ENCODE results near the gene NDE1.

DNA sequence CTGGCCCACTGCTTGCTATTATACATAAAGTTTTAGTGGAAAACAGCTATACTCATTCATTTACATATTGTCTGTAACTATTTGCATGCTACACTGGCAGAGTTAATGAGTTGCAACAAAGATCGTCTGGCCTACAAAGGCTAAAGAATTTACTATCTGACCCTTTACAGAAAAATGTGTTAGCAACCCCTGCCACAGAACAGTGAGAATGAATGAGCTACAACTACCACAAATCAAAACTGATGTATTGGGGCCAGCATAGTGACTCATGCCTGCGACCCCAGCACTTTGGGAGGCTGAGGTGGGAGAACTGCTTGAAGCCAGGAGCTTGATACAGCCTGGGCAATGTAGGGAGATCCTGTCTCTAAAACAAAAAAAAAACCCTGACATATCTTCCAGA lies 114.1 kb downstream of the NDE1 start:
- TF ChIP-seq, protein P1, sequence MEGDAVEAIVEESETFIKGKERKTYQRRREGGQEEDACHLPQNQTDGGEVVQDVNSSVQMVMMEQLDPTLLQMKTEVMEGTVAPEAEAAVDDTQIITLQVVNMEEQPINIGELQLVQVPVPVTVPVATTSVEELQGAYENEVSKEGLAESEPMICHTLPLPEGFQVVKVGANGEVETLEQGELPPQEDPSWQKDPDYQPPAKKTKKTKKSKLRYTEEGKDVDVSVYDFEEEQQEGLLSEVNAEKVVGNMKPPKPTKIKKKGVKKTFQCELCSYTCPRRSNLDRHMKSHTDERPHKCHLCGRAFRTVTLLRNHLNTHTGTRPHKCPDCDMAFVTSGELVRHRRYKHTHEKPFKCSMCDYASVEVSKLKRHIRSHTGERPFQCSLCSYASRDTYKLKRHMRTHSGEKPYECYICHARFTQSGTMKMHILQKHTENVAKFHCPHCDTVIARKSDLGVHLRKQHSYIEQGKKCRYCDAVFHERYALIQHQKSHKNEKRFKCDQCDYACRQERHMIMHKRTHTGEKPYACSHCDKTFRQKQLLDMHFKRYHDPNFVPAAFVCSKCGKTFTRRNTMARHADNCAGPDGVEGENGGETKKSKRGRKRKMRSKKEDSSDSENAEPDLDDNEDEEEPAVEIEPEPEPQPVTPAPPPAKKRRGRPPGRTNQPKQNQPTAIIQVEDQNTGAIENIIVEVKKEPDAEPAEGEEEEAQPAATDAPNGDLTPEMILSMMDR (IDR thresholded peaks at IDR 0.05; ENCODE audit: insufficient read depth, low read depth, low read length), result no peak
- TF ChIP-seq EZH2 (IDR thresholded peaks at IDR 0.05; ENCODE audit: insufficient read depth, low read length), result no peak
